GM19240 (cell line): Measurements from ENCODE around the gene AP1S1.
A peak's percentile ranks its signal among the peaks of the same experiment; 100 is the strongest.

Experiments
- DNase-seq: peaks from one replicate; pipeline ENCODE4 v3.0.0; 2011; ENCODE audit warnings: low spot score; ENCODE audit not compliant: insufficient read length

Gene AP1S1

DNA sequence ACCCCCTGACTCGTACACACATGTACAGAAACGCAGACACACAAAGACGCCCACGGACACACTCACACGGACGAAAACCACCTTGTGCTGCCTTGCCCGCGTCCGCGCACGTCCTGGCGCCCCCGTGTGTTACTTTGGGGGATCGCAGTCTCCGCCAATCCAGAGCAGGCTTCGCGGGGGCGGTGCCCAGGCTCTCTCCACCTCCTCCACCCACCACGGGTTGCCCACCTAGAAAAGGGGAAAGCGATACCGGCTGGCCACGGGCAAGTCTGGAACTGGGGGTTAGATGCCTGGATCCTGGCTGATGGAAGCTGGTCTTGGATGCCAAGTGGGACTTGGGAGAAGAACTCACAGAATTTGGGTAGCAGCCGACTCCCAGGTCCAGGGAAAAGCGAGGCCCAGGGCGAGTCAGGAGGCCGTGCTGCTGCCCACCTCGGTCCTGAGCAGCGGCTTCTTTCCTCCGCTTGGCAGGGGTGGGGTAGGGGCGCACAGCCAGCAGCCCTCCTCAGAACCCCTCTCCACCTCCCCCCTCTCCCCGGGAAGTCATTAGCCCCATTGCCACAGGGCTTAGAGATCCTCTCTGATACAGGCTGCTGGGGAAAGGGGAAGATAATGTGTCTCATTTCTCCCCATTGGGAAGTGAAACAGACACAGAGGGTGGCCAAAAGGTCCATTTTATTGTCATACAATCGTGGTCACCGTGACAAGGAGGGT is 15.7 kb downstream of the AP1S1 start:
- DNase-seq = peak; percentile 79

DNA sequence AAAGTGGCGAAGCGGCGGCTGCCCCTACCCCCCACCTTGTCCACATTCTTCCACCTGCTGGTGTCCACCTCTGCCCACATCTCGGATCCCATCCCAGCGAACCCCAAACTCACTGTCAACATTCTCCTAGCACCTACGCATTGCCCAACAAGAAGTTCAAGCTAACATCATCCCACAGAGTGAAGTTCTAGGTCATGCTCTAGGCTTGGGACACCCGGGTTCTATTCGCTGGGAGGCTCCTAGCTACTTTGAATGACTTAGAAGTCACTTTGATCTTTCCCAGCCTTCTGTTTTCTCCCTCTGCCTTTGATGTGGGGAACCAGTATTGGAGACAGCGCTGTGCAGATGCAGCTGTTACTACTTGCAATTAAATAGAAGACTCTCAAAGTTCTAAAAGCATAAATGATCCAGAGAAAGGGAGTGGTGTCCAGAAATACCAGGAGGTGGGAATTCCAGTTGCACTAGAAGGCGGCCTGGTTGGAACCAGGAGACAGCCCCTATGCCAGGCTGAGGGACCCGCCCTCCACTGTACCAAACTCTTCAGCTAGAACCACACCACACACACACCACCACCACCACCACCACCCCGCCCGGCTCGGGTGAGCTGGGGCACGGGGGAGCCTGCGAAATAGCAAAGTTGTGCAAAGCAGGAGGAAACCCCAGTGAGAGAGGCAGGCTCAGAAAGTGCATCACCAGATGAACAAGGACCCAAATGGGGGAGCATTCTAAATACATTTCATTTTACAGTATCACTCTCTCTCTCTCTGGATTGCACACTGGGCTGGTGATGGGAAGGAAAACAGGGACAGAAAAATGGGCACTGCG is 16.6 kb downstream of the AP1S1 start:
- DNase-seq = no peak

DNA sequence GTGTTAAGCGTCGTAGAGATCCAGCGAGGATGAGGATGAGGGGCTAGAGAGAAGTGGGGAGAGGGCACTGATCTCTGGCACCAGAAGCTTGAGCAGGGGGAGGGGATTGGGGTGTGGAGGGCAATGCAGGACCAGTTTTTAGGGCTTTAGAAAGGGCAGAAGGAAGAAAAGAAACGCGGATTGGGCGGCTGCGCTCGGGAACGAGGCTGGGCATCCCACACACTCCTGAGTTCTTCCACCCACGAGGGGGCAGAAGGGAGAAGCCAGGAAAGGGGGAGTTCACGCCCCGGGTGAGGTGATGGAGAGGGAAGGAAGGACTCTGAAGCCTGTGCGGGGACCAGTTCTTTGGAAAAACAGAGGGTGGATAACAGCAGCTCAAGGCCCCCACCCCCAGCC is 17.2 kb downstream of the AP1S1 start:
- no peak for DNase-seq

DNA sequence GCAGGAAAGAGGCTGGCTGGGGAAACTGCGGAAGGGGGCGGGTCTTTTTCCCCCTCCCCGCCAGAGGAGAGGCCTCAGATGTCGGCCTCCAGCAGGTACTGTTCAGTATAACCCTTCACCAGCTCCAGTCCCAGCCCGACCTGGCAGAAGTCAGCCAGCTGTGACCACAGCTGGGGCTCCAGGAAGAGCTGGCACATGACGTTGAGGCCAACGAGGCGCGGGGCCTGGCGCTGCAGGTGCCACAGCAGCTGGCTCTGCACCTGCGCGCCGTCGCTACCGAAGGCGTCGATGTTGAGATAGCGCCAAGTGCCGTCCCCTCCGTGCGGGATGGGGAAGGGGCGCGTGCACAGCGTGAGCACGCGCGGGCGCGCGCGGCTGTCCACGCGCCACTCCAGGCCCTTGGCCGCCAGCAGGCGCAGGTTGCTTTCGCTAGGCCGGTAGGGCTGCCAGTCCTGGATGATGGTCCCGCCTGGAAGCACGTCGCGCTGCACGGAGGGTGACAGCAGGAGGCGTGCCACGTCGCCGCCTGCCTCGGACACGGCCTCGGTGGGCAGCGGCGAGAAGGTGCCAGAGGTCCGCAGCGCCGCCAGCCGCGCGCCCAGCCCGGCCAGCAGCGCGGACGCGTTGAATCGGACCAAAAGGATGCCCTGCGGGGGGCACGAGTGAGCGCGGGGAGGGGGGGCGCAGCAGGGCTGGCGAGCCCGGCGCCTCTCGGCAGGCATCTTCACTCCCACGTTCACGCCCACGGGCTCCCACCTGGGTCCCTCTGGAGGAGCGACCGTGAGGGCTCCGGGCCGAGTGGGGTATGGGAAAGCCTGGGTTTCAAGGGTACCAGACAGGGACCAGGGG is 18.0 kb downstream of the AP1S1 start:
- DNase-seq = no peak

DNA sequence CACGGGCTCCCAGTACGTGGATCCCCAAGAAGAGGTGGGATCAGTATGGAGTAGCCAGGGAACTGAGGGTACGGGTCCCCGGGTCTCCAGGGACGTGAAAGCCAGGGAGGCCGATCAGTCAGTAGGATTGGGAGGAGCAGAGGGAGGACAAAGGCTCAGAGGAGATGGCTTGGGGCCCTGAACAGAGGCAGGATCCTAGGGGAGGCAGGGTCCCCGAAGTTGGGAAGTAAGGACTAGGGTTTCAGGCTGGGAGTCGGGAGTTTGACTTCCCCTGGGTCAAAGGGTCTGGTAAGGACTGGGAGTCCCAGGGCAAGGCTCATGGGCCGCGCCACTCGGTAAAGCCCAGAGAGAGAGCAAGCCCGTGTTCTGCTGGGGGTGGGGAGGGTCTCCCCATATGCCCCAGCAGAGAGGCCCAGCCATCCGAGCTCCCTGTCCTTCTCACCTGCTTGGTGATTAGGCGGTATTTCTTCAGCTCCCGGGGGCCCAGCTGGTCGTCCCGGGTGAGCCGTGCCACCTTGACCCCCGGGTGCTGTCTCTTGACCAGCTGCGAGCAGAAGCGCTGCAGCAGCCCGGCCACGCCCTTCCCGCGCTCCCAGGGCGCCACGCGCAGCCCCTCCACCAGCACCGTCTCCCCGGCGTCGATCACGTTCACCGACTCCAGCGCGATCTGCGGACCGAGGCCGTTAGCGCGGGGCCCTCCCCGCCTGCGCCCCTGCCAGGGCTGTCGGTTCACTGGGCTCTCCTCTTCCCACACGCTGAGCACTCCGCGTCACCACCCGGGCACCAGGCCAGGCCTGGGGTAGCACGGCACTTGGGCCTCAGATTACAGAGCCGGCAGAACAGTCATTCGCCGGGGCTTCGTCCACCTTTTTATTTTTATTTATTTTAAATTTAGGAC is 18.8 kb downstream of the AP1S1 start:
- DNase-seq = no peak

DNA sequence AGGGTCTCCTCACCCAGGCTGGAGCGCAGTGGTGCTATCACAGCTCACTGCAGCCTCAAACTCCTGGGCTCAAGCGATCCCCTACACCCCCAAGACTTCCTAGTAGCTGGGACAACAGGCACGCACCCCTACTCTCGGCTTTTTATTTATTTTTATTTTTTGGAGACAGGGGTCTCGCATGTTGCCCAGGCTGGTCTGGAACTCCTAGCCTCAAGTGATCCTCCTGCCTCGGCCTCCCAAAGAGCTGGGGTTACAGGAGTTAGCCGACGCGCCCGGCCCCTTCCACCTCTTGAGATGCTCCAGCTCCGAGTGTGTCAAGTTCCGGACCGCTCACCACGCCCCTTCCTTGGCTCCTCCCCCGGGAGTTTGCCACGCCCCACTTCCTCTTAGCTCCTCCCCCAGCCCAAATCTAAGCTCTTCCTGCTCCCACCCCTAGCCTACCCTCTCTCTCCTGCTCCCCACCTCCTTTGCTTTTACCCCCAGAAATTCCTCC is 19.5 kb downstream of the AP1S1 start:
- DNase-seq = peak; percentile 73

DNA sequence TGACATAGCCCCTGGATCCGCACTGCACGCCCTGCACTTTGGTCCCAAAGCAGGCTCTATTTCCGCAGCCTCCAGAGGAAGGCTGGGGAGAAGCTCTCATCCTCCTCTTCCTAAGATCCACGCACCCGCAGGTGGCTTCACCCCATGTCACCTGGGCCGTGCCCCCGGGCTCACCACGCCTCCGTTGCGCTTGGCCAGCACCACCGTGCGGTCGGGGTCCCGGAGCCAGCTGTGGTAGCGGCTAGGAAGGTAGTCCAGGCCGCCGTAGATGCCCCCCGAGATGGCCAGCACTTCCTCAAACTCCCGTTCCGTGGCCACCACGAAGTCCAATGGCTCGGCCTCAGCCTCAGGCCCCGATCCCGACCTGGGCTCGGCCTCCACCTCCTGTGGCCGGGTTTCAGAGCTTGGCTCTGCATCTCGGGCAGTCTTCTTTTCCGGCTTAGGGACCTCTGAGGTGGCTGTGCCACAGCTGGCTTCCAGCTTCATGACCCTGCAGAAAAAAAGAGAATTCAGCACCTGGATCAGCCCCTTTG is 20.1 kb downstream of the AP1S1 start:
- no peak for DNase-seq

DNA sequence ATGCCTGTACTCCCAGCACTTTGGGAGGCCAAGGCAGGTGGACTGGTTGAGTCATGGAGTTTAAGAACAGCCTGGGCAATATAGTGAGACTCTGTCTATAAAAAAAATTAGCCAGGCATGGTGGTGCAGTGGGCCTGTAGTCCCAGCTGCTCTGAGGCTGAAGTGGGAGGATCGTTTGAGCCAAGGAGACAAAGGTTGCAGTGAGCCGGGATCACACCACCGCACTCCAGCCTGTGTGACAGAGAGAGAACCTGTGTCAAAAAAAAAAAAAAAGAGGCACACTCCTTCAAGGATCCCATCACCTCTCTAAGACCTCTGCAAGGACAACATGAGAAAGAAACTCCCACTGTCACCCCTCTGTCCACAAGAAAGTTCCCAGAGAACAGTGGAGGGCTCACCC is 21.4 kb downstream of the AP1S1 start:
- no peak for DNase-seq

DNA sequence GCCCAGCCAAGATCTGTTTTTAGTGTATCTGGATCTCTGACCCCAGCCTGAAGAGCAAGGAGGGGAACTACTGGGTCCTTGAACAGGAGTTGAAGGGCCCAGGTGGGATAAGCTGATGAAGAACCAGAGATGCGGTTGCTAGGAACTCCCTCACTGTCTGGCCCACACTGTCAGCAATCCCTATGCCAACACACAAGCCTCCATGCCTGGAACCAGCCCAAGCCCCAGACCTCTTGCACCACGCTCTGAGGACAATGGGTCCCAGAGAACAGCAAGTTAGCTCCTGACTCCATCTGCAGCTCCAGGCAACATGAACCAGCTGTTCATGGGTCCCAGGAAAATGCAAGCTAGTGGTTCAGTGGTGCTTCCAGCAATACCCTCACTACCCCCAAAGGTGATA is 23.4 kb downstream of the AP1S1 start:
- no peak for DNase-seq

DNA sequence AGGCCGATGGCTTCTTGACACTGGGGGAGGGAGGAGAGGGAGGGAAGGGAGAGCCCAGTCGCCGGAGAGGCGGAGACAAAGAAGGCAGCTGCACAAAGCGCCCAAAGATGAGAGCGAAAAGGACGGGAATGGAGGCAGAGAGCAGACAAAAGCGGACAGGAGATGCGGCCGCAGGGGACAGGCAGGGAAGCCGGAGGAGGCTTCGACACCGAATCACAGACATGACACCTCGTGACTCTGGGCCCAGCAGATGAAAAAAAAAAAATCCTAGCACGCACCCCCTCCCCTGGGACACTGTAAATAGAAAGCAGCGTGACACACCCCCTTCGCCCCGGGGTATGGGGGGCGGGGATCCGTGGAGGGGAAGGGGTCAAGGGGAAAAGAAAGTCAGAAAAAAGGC is 24.8 kb downstream of the AP1S1 start:
- DNase-seq = no peak

DNA sequence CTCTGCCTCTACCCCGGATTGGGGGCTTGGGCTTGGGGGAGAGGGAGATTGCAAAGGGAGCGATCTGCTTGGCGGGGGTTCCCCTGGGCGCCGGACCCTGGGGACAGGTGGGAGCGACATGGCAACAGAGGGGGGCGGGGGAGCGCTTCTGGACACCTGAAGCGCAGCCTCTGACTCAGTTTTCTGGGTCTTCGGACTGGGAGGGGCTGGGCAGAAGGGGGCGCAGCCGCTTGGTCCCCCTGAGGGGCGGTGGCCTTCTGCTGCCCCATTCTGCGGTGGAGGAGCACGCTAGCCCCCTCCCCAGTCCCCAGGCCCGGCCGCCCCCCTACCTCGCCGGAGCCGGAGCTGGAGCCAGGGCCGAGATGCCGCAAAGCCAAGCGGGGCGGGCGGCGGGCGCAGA is 25.4 kb downstream of the AP1S1 start:
- DNase-seq = no peak

DNA sequence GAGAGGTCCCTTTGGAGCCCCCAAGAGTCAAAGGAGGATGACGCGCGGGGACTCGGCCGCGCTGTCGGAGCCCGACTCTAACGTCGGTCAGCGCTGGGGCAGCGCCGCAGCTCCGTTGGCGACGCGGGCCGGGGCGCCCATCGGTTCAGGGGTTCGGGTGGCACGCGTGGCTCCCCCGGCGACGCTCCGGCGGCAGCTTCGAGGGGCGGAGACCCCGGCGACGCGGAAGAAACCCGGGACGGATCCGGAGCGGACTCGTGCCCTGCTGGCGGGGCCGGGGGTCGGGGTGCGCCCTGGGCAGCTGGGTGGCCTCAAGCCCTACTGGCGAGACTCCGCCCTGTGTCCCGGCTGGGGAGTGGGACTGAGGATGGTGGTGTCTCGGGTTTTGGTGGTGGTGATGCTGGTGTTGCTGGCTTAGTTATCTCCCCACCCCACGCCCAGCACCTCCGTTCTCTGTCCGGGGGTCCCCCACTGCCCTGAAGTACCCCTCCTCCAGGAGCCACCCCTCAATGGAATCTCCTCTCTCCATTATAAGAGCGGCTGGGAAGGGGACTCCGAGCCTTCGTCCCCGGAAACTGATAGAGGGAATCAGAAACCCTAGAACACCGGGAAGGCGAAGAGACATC is 26.0 kb downstream of the AP1S1 start, which contains the start of gene NAT16:
Gene NAT16, minus strand, starts transcription at position 164 of the 626 bp plus-strand sequence. CDS start 5,486 bp downstream, outside the sequence.
- DNase-seq = no peak

DNA sequence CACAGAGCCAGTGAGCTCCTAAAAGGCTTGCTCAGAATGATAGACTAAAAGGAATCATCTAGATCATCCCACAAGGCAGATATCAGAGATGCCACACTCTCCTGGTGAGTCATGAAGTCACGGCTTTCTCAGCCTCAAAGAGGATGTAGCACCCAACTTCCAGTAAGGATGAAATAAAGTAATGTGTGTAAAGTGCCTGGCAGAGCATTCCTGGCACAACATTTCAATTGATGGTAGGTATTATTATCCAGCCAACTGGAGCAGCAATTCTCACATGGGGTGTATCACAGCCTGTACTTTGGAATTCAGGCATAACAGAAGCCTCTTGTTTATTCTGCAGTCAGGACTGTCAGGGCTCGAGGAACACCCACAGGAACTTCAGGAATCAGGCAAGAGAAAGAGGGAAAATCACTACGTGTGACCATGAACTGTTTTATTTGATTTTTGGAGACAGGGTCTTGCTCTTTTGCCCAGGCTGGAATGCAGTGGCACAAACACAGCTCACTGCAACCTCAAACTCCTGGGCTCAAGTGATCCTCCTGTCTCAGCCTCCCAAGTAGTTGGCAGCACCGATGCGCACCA is 31.1 kb downstream of the AP1S1 start:
- no peak for DNase-seq

DNA sequence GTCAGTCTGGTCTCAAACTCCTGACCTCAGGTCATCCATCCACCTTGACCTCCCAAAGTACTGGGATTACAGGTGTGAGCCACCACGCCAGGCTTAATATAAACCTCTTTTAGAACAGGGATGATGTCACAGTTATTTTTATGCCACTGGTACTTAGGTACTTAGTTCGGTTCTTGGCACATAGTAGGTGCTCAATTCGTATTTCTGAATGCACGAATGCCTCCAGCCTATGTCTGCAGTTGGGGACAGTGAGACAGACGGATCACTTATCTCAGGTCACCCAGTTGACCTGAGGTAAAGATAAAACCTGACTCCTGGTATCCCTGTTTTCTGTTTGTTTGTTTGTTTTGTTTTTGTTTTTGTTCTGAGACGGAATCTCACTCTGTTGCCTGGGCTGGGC is 31.9 kb downstream of the AP1S1 start:
- no peak for DNase-seq

DNA sequence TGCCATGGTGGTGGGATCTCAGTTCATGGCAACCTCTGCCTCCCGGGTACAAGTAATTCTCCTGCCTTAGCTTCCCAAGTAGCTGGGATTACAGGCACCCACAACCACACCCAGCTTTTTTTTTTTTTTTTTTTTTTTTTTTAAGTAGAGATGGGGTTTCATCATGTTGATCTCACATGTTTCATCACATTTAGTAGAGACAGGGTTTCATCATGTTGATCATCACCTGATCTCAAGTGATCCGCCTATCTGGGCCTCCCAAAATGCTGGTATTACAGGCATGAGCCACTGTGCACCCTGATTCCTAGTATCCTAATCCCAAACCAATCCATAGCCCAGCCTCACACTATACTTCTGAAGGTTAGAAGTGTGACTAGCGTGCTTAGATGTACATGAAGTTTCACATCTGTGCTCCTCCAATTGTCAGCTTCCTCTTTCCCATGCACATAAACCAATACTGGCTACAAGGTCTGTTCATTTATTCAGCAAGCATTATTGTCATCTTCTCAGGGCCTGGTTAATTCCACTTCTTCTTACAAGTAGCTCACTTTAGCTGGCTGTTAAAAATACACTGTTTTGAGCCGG is 32.7 kb downstream of the AP1S1 start:
- DNase-seq = no peak

DNA sequence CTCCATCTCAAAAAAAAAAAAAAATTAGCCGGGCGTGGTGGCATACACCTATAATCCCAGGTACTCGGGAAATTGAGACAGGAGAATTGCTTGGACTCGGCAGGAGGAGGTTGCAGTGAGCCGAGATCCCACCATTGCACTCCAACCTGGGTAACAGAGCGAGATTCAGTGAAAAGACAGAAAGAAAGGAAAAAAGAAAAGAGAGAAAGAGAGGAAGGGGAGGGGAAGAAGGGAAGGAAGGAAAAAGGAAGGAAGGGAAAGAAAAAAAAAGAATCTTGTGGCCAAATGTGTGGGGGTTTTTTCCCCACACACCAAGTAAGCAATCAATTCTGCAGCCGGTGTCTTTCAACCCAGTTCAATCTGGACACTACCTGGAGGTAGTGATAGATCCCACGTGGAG is 34.8 kb downstream of the AP1S1 start:
- DNase-seq = no peak

DNA sequence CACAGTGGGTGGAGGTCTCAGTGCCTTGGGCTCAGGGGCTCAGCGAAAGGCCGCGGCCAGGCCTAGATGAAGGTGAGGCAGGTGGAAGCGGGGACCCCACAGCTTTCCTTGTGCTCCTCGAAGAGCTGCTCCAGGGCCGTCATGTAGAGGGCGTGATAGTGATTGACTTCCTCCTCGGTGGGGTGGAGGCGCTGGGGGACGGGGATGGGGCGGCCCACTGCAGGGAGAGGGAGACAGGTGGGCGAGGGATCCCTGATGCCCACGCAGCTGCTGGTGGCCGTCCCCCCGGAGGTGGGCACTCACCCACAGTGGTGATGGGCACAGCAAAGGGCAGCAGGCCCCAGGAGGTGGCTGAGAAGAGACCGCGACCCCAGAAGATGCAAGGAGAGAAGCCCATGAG is 41.6 kb downstream of the AP1S1 start:
- DNase-seq = no peak

DNA sequence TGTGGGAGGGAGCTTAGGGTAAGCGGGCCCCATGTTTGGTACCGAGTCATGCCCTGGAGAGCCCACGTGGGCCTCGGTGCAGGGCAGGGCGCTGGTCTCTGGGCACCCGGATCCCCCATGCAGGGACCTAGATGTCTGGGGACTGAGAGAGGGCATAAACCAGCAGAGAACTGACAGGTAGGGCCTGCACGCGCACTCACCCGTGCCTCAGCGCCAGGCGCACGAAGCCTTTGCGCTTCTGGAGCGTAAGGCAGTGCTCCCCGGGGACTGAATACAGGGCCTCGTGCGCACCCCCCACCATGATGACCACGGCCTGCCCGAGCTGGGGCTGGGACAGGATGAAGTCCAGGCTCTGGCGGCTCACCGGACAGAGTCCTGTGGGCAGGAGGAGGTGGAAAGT is 43.7 kb downstream of the AP1S1 start:
- DNase-seq = no peak

DNA sequence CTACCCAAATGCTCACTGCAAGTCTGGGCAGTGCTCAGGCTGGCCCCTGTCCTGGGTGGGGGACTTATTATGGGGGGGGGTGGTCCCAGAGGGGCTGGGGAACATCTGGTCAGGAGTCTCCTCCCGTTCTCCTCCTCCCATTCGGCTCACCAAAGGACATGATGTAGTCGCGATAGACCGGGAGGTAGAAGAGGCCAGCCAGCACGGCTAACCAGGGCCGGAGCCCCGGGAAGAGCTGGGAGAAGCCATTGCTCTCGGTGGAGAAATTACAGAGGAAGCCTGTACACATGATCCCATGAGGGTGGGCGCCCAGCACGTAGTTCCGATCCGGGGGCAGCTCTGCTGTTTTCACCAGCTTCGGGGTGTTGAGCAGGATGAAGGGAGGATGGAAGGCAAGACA is 44.2 kb downstream of the AP1S1 start:
- no peak for DNase-seq
